Left lung (tissue), 10 donors: ENCODE measurements around the gene CACNA1I. TPM values are rescaled to one million over a fixed set of nuclear protein-coding genes. Genes with fewer than 3 reads are reported as not detected.

Experiments
- ATAC-seq: fragments of 200-7000 bp; cut with Tn5 transposase; one replicate; pipeline ENCODE4 v1.9.1; 2020; ENCODE audit warnings: moderate library complexity
- DNase-seq, 4 donors: peaks; one replicate each; pipeline ENCODE4 v3.0.0-alpha.2; 2013 to 2020
- H3K27ac ChIP-seq, 2 donors: fragments of 200-600 bp; sonication (generic) in 1 of 2; one replicate each; pipeline versions ENCODE4 v1.5.0 to v1.8.0; 2020 to 2021
- H3K27me3 ChIP-seq, 2 donors: fragments of 200-600 bp; sonication (generic) in 1 of 2; one replicate each; pipeline versions ENCODE4 v1.5.0 to v1.8.0; 2020 to 2021
- H3K36me3 ChIP-seq, 2 donors: fragments of 200-600 bp; sonication (generic) in 1 of 2; one replicate each; pipeline versions ENCODE4 v1.5.0 to v1.8.0; 2020 to 2021
- H3K4me1 ChIP-seq, 2 donors: fragments of 200-600 bp; one replicate each; pipeline ENCODE4 v1.8.0; 2021
- H3K4me3 ChIP-seq, 2 donors: fragments of 200-600 bp; sonication (generic) in 1 of 2; one replicate each; pipeline versions ENCODE4 v1.5.0 to v1.8.0; 2020 to 2021; ENCODE audit warnings: mild to moderate bottlenecking in 1 of 2
- H3K9me3 ChIP-seq, 2 donors: fragments of 200-600 bp; sonication (generic) in 1 of 2; one replicate each; pipeline versions ENCODE4 v1.5.0 to v1.8.0; 2020 to 2021
- CTCF ChIP-seq, 2 donors: fragments of 200-600 bp; sonication (generic) in 1 of 2; IDR thresholded peaks; one replicate each; pipeline versions ENCODE4 v1.5.0 to v1.8.0; 2021; ENCODE audit warnings: antibody characterized with exemption in 2 of 2
- intact Hi-C, 2 donors: fragments of 100-400 bp; cut with DNase I; formaldehyde crosslinking; loops; one replicate each; pipeline versions ENCODE4 v1.11.2 to v1.14.2; 2022
- polyA plus RNA-seq, 6 donors: library from polyadenylated mRNA; unstranded; fragments of 120-200 nt; gene quantifications; one replicate each; pipeline ENCODE4 v1.2.1, GENCODE V29; 2013; ENCODE audit not compliant: insufficient read length in 6 of 6
- total RNA-seq, 2 donors: library from RNA; stranded (reverse); fragmentation: NEBNext Ultra II Directional; extraction: Animal tissue kit (Norgen Biotek cat#: 25700); gene quantifications; one replicate each; pipeline ENCODE4 v1.2.1, GENCODE V29; 2021
- donor health status: DM: no; HTN: yes; CAD: no.
- donor health status: DM: no; HTN: no; CAD: no.

The CACNA1I gene
- total and polyA plus RNA-seq, 8 donors, result 0.03 to 0.35 (median 0.09) TPM

- TF ChIP-seq CTCF (IDR thresholded peaks at IDR 0.05), result no peak
- Histone ChIP-seq H3K9me3 (no peaks in the 10 kb centered on the region), H3K27ac (no peak overlapping the region), H3K27me3 (peaks cover 28 to 88% of the 10 kb centered on the region in 2 donors), H3K36me3 (no peaks in the 10 kb centered on the region), H3K4me1 (peaks cover 3 to 5% of the 10 kb centered on the region in 2 donors), H3K4me3 (no peak overlapping the region)
- intact Hi-C loops, result no loop called here
- no peak for DNase-seq
- no peak for ATAC-seq
Observed at GRCh38 chr22:39658367-39658766, 87.8 kb downstream of the CACNA1I start.

- H3K27ac ChIP-seq, result no peak overlapping the region
- no peak overlapping the region for H3K4me3 ChIP-seq
- ATAC-seq (no peak), DNase-seq (no peak)
- no peaks in the 10 kb centered on the region for H3K36me3 ChIP-seq
- H3K27me3 ChIP-seq, result peaks cover 33 to 93% of the 10 kb centered on the region in 2 donors
- TF ChIP-seq CTCF (IDR thresholded peaks at IDR 0.05), result no peak
- H3K4me1 ChIP-seq, result peaks cover 3 to 5% of the 10 kb centered on the region in 2 donors
- intact Hi-C loops, result no loop called here
- no peaks in the 10 kb centered on the region for H3K9me3 ChIP-seq
Observed at GRCh38 chr22:39658806-39659463, 88.4 kb downstream of the CACNA1I start.

GRCh38 chr22:39661501-39661841 lies 90.9 kb downstream of the CACNA1I start:
- no peaks in the 10 kb centered on the region for H3K36me3 ChIP-seq
- intact Hi-C loops, result no loop called here
- peaks cover 39 to 100% of the 10 kb centered on the region in 2 donors for H3K27me3 ChIP-seq
- H3K4me3 ChIP-seq, result no peak overlapping the region
- no peak for TF ChIP-seq CTCF (IDR thresholded peaks at IDR 0.05)
- no peak for ATAC-seq
- no peaks in the 10 kb centered on the region for H3K9me3 ChIP-seq
- no peak for DNase-seq
- H3K27ac ChIP-seq, result no peak overlapping the region
- peaks cover 3 to 8% of the 10 kb centered on the region in 2 donors for H3K4me1 ChIP-seq

GRCh38 chr22:39661842-39662685 lies 91.5 kb downstream of the CACNA1I start:
- Histone ChIP-seq H3K4me1 (peaks cover 3 to 8% of the 10 kb centered on the region in 2 donors), H3K27ac (no peak overlapping the region), H3K36me3 (no peaks in the 10 kb centered on the region), H3K9me3 (no peaks in the 10 kb centered on the region), H3K27me3 (peaks cover 39 to 100% of the 10 kb centered on the region in 2 donors), H3K4me3 (no peak overlapping the region)
- peak; percentile 18 for ATAC-seq
- intact Hi-C loops, result no loop called here
- DNase-seq, result no peak
- no peak for TF ChIP-seq CTCF (IDR thresholded peaks at IDR 0.05)

- peaks cover 3 to 8% of the 10 kb centered on the region in 2 donors for H3K4me1 ChIP-seq
- no peak for TF ChIP-seq CTCF (IDR thresholded peaks at IDR 0.05)
- no peak overlapping the region for H3K4me3 ChIP-seq
- no peaks in the 10 kb centered on the region for H3K36me3 ChIP-seq
- H3K9me3 ChIP-seq, result no peaks in the 10 kb centered on the region
- no peak for DNase-seq
- peaks cover 39 to 98% of the 10 kb centered on the region in 2 donors for H3K27me3 ChIP-seq
- H3K27ac ChIP-seq, result no peak overlapping the region
- no peak for ATAC-seq
- intact Hi-C loops, result no loop called here
Observed at GRCh38 chr22:39662686-39663052, 92.1 kb downstream of the CACNA1I start.
